GM18502 (cell line): ENCODE data around the gene CD151.

Source experiments
- ATAC-seq: cut with Tn5 transposase; IDR thresholded peaks from one replicate; pipeline ENCODE4 v1.9.1; 2021; ENCODE audit warnings: mild to moderate bottlenecking; ENCODE audit not compliant: unreplicated experiment, poor library complexity

Gene CD151

DNA sequence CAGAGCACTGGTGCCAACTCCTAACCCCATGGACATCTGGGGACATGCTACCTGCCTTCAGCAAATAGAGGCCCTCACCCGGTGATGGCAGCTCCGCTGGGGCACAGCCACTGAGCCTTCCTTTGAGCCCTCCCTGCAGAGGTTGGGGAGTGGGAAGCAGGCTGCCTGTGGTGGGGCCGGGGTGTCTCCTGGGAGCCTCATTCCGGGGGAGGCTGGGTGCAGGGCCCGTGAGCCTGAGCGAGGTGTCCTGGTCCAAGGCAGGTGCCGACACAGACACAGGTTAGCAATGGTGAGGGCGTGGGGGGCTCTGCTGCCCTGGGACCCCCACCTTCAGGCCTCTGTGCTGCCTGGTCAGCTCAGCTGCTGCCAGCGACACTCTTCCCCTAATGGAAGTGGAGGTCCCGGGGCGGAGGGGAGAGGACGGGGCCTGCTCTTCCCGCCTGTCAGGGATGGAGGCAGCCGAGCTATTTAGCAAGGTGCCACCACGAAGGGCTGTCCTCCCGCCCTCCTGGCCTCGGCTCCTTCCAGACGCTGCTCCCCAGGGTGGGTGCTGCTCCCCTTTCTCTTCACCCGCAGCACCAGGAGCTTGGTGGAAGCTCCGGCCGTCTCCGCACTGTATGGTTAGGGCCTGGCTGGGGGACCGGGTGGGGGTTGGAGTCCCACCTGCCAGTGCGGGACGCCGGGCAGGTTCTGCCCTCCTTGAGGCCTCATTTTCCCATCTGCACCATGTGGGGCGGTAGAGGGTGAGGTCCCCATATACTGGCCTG is 21.1 kb downstream of the CD151 start:
- ATAC-seq, result no peak

DNA sequence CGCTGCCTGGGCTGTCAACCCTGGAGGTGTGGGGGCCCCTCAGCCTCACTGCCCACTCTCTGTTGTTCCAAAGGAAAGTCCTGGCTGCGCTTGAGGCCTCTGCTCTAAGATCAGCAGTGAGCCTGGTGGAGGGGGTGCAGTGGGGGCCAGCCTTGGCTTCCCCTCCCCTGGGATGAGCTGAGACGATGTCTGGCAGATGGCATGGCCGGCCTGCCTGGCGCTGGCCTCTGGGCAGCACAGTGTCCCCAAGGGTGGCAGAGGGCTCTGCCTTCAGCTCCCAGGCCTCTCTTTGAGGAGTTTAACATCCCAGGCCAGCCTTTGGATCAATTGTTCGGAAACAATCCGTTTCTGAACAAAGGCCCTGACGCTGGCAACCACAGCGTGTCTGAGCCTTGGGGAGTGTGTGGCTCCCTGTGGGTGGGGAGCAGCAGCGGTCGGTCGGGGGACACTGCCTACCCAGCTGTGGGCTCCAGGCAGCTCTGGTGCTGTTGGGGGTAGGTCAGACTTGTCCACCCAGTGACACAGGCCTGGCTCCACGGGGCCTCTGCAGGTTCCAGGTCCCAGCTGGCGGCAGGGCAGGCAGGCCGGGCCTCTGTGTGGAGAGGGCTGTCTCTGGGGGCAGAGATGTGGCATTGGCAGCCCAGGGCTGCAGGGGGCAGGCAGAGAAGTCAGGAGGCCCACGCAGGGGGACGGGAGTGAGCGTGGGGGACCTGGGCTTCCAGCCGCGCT is 22.0 kb downstream of the CD151 start:
- no peak for ATAC-seq

DNA sequence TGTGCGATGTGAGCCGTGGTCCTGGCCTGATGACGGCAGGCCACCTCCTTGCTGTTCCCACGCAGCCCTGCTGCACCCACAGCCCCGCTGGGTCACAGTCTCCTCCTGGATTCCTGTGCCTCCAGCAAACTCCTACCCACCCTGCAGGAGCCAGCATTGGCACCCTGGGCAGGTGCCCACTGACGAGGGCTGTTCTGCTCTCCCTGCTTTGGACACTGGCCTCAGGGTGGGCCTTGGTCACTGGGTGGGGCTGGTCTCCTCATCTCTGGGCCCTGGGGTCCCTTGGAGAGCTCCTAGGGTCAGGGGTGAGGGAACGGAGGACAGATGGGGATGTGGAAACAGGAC is 22.6 kb downstream of the CD151 start:
- ATAC-seq, result no peak

DNA sequence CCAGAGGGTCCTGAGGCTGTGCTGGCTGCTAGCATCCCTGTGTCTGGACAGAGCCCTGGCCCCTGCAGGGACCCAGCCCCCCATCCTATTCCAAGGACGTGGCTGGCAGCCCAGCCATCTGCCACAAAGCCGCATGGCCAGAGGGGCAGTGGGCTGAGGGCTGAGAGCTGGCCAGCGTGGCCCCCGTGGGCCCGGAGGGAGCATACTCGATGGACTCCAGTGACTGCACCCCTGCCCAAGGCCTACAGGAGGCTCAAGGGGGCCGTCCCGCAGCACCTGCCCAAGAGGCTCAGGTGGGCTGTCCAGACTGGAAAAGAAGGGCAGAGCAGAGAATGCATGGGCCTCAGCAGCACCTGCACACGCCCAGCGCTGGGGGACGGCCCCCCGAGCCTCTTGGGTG is 23.0 kb downstream of the CD151 start:
- ATAC-seq, result no peak

DNA sequence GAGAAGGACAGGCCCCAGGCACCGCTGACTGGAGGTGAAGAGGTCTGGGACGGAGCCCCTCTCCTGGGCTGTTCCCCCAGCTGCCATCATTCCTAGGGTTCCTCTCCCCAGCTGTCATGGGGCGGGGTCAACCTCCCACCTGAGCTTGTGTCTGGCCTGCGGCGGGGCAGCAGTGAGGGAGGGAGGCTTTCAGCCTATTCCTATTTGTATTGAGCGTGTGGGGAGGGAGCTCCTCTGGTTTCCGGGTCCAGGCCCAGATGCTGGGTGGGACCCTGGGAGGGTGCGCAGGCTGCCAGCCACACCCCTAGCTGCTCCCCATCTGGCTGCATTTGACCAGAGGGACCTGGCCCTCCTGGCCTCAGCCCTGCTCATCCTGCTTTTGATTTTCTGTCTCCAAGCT is 23.6 kb downstream of the CD151 start:
- ATAC-seq, result no peak

DNA sequence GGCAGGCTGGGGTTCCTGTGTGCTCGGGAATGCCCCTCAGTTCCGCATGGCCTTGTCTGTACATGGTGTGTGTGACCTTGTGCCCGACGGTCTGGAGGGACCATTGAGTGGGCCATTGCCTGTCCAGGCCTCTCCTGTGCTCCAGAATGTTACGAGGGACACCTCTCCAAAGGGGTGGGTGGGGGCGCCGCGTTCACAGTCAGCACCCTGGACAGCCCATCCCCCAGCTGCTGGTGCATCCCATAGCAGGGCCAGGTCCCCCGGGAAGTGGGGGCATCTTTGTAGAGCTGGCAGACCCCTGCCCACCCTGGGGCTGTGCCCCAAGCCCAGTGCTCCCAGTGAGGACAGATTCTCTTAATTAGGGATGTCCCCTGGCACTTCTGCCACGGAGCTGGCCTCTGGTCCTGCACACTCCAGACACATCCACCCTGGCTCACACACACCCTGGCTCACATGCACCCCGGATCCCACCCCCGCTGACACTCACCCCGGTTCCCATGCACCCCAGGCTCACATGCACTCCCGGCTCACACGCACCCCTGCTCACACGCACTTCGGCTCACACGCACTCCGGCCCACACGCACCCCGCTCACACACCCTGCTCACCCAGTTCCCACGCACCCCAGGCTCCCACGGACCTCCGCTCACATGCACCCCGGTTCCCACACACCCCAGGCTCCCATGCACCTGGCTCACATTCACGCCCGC is 25.5 kb downstream of the CD151 start:
- no peak for ATAC-seq

DNA sequence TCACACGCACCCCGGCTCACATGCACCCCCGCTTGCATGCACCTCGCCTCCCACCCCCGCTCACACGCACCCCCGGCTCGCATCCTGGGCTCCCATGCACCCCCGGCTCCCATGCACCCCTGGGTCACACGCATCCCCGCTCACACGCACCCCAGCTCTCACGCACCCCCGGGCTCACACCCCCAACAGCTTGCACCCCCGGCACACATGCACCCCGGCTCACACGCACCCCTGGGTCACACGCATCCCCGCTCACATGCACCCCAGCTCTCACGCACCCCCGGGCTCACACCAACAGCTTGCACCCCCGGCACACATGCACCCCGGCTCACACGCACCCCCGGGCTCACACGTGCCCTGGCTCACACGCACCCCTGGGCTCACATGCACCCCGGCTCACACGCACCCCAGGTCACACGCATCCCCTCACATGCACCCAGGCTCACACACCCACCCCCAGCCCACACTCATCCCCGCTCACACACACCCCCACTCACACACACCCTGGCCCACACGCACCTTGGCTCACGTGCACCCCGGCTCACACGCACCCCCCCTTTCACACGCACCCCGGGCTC is 26.1 kb downstream of the CD151 start:
- ATAC-seq, result no peak

DNA sequence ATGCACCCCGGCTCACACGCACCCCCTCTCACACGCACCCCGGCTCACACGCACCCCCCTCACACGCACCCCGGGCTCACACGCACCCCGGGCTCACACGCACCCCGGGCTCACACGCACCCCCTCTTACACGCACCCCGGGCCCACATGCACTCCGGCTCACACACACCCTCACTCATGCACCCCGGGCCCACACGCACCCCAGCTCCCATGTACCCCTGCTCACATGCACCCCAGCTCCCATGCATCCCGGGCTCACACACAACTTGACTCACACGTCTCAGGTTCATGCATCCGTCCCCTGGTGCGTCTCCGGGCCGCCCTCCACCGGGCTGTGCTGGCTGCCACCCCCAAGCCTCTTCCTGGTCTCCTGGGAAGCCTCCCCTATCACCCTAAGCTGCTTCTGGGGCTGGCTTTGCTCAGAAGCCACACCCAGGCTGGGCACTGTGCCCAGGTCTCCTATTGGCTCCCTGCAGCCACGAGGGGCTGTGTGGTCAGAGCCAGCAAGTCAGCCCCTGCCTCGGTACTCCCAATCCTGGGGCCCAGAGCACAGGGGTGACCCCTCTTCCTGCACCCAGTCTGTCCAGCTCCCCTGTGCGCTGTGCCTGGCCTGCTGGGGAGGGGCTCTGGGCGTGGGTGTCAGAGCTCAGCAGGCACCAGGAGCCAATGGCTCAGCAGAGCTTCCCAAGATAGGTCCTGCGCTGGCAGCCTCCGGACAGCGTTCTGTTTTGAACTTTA is 26.8 kb downstream of the CD151 start:
- ATAC-seq, result no peak

DNA sequence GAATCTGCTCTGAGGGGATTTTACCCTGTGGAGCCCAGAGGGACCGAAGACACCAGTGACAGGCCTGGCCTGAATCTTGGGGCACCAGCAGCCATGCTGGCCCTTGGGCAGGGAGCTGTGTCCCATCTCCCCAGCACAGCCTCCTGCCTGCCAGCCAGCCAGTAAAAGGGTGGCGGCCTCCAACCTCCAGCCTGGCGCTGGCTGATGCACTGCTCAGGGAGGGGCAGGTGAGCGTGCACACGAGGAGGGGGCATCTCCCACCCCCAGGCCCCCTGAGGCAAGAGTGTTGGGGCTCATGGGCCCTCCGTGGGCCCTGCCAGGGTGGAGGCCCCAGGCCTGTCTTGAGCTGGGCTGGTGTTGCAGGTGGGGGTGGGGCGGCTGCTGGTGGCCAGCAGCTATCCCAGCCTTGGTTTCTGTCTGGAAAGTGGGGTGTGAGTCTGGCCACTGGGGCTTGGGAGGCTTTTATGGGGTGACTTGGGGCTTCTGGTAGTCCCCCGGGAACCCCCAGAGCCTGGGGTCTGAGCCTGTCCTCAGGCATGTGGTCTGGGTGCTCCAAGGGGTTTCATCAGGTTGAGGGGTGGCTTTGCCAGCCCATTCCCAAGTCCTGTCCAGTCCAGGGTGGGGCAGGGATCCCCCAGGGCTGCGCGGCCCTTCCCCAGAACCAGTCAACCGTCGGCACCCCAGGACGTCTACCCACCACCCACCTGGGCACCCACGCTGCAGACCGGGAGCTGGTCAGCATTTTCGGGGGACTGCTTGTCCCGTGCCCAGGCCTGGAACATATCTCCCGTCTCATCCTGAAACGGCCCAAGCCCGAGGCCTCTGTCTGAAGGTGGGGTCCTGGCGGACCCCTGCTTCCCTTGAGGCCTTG is 27.7 kb downstream of the CD151 start:
- ATAC-seq, result no peak

DNA sequence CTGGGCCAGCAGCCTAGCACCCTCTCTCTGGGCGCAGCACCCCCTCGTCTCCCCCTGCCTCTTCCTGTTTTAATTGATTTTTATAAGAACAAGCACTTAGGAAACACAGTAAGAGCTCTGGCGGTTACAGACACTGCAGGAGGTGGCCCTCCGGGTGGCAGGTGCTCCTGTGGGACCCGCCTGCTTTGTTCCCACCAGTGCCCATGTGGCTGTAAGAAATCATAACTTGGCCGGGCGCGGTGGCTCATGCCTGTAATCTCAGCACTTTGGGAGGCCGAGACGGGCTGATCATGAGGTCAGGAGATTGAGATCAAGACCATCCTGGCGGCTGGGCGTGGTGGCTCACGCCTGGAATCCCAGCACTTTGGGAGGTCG is 28.3 kb downstream of the CD151 start:
- ATAC-seq, result no peak

DNA sequence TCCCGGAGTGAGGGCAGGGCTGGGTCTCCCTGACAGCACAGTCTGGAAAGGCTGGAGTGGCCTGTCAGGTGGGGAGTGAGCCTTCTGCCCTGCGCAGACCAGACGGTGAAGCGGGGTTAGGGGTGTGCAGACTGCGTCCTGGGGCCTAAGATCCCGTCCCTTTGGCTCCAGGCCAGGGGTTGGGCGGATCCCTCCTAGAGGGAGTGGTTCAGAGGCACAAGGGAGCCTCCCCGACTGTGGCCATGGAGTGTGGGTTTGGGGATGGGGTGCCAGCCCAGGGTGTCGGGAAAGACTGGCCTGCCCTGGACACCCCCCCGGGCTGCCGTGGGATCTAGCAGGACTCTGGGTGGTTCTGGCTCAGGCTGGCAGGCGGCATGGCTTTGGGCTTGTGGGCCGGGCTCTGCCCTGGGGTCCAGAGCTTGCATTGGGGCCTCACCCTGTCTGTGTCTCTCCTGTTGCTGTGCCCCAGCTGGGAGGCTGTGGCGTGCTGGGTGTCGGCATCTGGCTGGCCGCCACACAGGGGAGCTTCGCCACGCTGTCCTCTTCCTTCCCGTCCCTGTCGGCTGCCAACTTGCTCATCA is 29.4 kb downstream of the CD151 start:
- ATAC-seq, result no peak

DNA sequence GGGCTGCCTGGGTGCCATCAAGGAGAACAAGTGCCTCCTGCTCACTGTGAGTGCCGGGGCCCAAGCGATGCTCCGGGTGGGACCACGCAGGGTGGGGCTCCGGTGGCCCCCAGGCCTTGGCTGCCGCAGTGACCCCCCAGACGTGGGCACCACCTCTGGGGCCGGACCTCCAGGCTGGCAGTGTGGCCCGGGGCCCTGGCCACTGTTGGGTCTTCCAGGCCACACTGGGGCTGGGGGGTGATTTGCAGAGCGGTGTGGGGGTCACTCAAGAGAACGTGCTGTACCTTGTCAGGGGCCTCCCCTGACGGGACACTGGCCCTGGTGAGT is 29.9 kb downstream of the CD151 start:
- no peak for ATAC-seq

DNA sequence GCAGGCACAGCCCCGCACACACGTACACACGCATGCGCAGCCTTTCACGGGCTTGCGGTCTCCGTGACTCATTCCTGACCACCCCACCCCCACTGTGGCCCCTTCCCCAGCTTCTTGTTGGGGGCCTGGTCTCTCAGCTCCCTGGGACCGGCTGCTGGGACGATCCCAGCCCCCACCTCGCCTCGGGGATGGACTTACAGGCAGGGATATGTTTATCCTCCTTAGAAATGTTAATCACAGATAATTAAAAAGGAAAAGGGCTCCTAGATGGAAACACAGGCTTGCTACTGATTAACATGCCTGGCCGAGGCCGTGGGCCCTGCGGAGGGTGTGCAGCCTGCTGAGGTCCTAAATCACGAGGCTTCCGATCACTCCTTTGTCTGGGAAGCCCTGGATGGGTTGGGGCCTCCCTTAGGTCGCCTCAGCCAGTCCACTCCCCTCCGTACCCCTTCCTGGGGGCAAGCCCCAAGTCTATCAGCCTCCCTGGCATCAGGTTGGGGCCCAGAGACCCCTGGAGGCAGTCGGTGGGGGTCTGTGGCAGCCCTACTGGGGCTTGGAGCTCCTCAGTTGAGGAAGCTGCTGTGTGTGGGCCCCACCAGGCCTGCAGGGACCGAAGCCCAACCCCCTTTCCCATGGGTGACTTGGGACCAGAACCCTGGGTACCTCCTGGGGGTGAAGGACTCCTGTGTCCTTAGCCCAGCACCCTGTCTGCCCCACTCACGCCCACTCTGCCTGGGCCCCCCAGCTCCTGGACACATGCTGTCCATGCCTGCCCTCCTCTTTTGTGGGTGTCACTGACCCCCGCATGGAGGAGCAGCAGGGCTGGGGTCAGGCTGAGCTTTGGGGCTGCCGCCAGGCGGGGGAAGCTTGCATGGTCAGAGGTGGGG is 30.5 kb downstream of the CD151 start:
- ATAC-seq, result no peak

DNA sequence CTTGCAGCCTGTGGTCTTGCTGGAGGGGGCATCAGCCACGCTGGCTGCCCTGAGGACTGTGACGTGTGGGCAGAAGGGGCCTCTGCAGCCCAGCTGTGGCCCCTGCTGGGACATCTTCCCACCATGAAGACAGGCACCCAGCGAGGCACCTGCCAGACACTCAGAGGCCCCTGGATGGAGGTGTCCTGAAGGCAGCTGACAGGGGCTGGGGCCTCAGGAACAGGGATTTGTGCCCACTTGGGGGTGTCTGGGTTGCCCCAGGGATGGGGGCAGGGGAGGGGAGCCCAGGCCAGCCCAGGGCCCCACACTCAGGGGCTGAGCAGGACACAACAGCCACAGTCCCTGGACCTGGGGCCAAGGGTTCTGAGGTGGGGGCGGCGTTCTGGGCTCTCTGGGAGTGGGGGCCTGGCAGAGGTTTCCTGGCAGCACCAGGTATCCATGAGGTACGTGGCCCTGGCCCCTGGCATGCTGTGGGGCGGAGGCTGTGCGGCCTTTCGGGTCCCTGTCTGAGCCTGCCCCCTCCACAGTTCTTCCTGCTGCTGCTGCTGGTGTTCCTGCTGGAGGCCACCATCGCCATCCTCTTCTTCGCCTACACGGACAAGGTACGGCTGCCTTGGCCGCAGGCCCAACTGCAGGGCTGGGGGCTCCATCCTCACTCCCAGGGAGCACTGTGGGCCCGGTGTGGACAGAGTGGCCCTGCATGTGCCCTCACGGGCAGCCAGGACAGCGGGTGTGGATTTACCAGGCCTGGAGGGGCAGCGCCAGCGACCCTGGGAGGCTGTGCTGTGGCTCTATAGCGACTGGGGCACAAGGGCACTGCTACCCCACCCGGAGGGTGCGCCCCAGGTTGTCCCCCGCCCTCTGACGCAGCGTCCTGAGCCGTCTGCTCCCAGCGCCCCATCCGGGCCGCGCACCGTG is 31.4 kb downstream of the CD151 start:
- ATAC-seq, result no peak

DNA sequence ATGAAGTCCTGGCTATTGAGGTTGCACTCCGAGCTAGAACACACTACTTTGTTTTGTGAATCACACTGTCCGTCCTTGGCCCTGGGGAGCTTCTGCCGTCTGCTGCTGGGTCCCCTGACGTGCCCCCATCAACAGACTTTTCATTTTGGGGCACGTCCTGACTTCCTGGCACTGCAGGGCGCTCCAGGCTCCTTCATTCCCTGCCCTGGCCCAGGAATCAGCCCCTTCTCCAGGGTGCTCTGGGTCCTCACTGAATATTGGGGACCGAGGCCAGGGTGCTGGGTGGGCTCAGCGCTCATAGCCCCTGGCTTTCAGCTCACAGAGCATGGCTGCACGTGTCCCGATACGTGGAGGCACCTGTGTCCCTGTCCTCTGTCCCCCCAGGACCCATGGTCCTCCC is 32.1 kb downstream of the CD151 start:
- ATAC-seq, result no peak

DNA sequence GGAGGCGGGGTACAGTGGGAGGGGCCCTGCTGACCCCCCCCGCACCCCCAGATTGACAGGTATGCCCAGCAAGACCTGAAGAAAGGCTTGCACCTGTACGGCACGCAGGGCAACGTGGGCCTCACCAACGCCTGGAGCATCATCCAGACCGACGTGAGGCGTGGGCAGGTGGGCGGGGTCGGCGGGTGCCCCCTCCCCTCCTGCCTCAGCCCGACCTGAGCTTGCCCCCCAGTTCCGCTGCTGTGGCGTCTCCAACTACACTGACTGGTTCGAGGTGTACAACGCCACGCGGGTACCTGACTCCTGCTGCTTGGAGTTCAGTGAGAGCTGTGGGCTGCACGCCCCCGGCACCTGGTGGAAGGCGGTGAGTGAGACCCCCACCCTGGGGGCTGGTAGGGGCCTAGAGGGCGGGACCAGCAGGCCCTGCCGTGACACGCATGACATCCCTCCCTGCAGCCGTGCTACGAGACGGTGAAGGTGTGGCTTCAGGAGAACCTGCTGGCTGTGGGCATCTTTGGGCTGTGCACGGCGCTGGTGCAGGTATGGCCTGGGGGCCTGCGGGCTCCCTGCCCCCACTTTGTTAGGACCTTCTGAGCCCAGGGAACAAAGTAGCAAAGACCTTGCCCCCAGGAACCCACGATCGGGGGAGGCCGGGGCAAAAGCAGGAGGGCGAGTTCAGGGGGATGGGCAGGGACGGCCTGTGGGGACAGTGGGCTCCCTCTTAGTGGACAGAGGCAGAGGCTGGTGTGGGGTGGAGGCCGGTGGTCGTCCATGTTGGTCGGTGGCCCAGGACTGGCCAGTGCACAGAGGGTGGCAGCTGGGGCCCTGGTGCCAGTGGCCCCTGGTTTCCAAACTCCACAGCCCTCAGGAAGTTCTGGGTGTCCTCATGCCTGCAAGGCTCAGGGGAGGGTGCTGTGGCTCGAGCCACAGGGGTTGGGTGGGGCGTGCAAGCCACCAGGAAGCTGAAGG is 33.0 kb downstream of the CD151 start:
- no peak for ATAC-seq
